ENCODE measurements around the gene TCF7L1. TPM values are rescaled to one million over a fixed set of nuclear protein-coding genes. Genes with fewer than 3 reads are reported as not detected.
A peak's percentile ranks its signal among the peaks of the same experiment; 100 is the strongest.

Gene TCF7L1
- total RNA-seq, 2 donors from 2014 or later: 0.12 TPM; not detected in 1

DNA sequence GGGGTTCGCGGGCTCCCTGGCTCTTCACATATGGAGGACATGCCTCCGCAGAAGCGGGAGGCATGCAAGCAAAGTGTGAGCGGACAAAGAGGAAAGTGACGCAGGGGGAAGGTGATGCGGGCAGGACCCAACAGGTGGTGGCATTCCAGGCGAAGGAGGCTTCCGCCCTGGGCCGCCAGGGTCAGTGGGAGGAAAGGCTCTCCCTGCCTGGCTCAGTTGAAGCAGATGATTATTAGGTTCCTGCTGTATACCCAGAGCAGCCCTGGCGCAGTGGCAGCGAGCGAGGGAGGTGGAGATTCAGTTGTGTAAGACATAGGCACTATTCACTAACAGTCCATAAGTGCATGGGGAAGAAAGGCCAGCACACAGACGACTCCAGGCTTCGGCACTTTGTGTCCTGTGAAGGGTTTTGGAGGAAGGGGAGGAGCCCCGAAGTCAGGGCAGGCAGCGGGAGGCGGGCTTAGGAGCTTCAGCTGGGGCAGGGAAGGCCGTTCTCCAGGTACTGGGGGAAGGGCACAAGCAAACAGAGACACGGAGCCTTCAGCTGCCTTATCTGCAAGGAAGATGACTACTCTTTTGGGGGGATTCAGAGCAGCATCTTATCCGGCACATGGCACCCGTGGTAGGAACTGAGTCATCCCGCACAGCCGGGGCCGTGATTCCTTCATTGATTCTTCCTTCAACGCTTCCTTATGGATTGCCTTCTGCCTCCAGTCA lies 104.8 kb downstream of the TCF7L1 start:
- no peak overlapping the region for H3K27ac Mint-ChIP-seq
- DNase-seq (no peak), ATAC-seq (no peak)
- H3K27me3 Mint-ChIP-seq: peaks cover 44% of the 10 kb centered on the region
- H3K4me1 Mint-ChIP-seq: peaks cover 10% of the 10 kb centered on the region
- no peaks in the 10 kb centered on the region for H3K9me3 ChIP-seq (ENCODE audit: control insufficient read depth, low read length, poor library complexity, severe bottlenecking)
- H3K4me3 Mint-ChIP-seq: no peak overlapping the region
- H3K36me3 Mint-ChIP-seq (ENCODE audit: low read depth): no peaks in the 10 kb centered on the region

DNA sequence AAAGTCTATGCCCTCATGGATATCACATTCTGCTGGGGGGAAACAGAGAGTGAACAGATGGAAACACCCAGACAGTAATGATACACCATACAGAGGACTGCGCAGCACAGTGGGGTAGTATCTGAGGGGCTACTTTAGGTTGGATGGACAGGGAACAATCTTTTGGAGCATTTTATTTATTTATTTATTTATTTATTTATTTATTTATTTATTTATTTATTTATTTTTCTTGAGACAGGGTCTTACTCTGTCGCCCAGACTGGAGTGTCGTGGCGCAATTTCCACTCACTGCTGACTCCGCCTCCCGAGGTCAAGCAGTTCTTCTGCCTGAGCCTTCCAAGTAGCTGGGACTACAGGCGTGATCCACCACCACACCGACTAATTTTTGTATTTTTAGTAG lies 105.4 kb downstream of the TCF7L1 start:
- no peak overlapping the region for H3K27ac Mint-ChIP-seq
- H3K27me3 Mint-ChIP-seq: peaks cover 50% of the 10 kb centered on the region
- ATAC-seq (no peak), DNase-seq (no peak)
- H3K36me3 Mint-ChIP-seq (ENCODE audit: low read depth): no peaks in the 10 kb centered on the region
- no peaks in the 10 kb centered on the region for H3K9me3 ChIP-seq (ENCODE audit: control insufficient read depth, low read length, poor library complexity, severe bottlenecking)
- no peak overlapping the region for H3K4me3 Mint-ChIP-seq
- peaks cover 10% of the 10 kb centered on the region for H3K4me1 Mint-ChIP-seq

DNA sequence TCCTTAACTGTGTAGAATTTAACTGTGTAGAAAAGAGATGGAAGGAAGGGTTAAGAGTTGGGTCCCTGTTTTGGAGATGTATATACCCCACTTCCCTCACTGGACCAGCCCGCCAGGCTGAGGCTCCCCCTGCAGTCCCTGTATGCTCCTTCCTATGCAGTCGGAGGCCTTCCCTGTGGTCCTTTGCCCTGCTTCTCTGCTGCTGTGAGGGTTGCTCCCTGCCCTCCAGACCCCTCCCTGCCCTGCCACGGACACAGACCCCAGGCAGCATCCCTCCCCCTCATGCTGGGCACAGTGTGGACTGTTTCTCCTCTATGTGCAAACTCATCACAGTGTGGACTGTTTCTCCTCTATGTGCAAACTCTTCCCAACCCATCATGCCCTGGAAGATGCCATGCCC lies 105.9 kb downstream of the TCF7L1 start:
- Mint-ChIP-seq H3K4me3 (no peak overlapping the region), H3K27me3 (peaks cover 55% of the 10 kb centered on the region), H3K36me3 (ENCODE audit: low read depth) (no peaks in the 10 kb centered on the region), H3K27ac (no peak overlapping the region), H3K4me1 (peaks cover 10% of the 10 kb centered on the region)
- no peak for DNase-seq
- no peak for ATAC-seq
- H3K9me3 ChIP-seq (ENCODE audit: control insufficient read depth, low read length, poor library complexity, severe bottlenecking): no peaks in the 10 kb centered on the region

DNA sequence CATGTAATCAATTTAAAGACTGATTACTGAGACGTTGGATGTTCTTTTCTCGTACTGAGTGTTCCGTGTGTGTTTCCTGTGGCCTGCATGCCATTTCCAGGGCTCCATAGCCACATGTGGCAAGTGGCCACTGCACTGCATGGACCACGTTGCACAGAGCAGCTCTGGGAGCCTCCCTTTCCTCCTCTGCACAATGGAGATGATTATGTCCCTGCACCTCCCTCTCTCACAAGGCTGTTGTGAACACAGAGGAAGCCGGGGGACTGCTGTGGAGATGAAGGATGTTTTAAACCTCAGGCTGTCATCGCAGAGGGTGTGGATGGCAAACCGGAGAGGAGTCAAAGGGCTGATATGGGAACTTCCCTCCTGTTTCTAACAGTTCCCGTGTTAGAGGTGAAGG lies 106.9 kb downstream of the TCF7L1 start:
- ATAC-seq (no peak), DNase-seq (no peak)
- no peak overlapping the region for H3K4me3 Mint-ChIP-seq
- H3K9me3 ChIP-seq (ENCODE audit: control insufficient read depth, low read length, poor library complexity, severe bottlenecking): no peaks in the 10 kb centered on the region
- peaks cover 55% of the 10 kb centered on the region for H3K27me3 Mint-ChIP-seq
- H3K27ac Mint-ChIP-seq: no peak overlapping the region
- peaks cover 4% of the 10 kb centered on the region for H3K36me3 Mint-ChIP-seq (ENCODE audit: low read depth)
- H3K4me1 Mint-ChIP-seq: peaks cover 10% of the 10 kb centered on the region

DNA sequence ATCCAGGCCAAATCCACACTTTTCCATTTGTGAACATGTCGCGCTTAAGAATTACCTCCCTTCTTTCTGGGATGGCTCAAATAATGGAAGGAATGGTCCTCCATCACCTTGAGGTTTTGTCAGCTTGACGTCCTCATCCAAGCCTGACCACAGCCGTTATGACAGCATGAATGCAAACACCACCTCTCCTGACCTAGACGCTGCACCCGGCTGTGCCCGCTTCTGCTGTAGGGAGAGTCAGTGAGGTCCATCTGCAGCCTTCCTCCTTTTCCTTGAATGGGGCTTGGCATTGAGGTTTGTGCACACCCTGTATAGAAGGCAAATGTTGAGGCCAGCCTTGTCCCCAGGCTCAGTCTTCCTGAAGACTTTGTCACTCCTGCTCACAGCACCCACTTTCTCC lies 109.1 kb downstream of the TCF7L1 start:
- no peak overlapping the region for H3K4me3 Mint-ChIP-seq
- ATAC-seq: no peak
- no peak for DNase-seq
- no peaks in the 10 kb centered on the region for H3K9me3 ChIP-seq (ENCODE audit: control insufficient read depth, low read length, poor library complexity, severe bottlenecking)
- no peak overlapping the region for H3K27ac Mint-ChIP-seq
- peaks cover 10% of the 10 kb centered on the region for H3K4me1 Mint-ChIP-seq
- peaks cover 48% of the 10 kb centered on the region for H3K27me3 Mint-ChIP-seq
- H3K36me3 Mint-ChIP-seq (ENCODE audit: low read depth): peaks cover 4% of the 10 kb centered on the region

DNA sequence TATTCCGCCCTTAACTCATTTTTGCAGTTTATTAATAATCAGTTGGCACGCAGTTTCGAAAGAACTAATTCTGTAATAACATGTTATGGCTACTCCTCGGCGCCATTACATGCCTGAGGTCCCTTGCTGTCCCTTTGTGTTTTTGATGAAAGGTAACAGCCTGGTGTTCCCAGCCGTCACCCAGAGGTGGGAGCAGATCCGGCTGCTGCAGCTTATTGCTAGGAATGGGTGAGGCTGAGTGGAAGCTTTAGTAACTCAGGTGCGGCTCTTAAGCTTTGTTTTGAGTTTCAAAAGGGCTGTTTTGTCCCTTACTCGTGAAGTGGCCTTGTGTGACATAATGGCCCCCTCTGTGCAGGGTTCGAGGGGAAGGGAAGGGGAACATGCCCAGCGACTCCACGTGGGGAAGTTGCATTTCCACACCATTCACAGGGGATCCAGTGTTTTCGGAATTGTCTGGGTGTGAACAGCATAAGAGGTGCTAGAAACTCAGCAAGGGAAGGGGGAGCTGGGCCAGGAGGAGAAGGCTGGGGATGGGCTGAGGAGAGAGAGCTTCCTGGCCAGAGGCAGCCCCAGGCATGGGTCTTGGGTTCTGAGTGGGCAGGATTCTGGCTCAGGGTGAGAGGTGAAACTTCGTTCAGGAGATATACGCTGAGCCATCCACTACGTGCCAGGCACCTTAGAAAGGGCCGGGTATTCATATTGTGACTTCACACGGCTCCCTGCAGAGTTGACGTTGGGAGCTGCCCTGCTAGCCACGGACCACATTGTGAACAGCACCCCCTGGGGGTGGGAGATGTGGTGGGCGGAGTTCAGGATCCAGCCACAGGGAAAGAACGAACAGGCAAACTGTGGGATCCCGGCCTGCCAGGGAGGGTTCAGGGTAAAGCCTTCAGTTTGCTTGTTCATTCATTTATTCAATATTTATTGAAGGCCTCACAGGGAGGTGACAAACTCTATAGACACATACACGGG lies 110.2 kb downstream of the TCF7L1 start:
- no peak overlapping the region for H3K4me3 Mint-ChIP-seq
- no peaks in the 10 kb centered on the region for H3K9me3 ChIP-seq (ENCODE audit: control insufficient read depth, low read length, poor library complexity, severe bottlenecking)
- H3K36me3 Mint-ChIP-seq (ENCODE audit: low read depth): peaks cover 4% of the 10 kb centered on the region
- no peak overlapping the region for H3K27ac Mint-ChIP-seq
- H3K27me3 Mint-ChIP-seq: peaks cover 37% of the 10 kb centered on the region
- ATAC-seq: no peak
- peaks cover 10% of the 10 kb centered on the region for H3K4me1 Mint-ChIP-seq
- DNase-seq: peak in 1 of 3 donors; percentile 10

DNA sequence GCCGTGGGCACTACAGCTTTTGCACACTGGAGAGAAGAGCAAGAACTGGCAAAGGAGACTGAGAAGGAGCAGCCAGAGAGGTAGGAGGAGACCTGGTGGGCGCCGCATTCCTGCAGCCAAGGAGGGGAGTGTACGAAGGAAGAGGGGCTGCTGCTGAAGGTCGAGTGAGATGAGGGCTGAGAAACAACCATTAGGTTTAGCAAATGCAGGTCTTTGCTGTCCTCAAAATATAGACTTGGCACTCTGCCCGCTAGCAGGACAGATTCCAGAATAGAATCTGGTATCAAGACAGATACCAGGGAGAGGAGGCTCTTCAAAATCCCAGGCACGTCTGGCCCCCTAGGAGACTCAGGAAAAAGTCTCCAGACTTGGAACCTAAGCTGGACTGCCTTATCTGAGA lies 111.6 kb downstream of the TCF7L1 start:
- Mint-ChIP-seq H3K36me3 (ENCODE audit: low read depth) (peaks cover 4% of the 10 kb centered on the region), H3K27ac (no peak overlapping the region), H3K4me3 (no peak overlapping the region), H3K27me3 (peaks cover 37% of the 10 kb centered on the region), H3K4me1 (peaks cover 10% of the 10 kb centered on the region)
- DNase-seq (no peak), ATAC-seq (no peak)
- H3K9me3 ChIP-seq (ENCODE audit: control insufficient read depth, low read length, poor library complexity, severe bottlenecking): no peaks in the 10 kb centered on the region

DNA sequence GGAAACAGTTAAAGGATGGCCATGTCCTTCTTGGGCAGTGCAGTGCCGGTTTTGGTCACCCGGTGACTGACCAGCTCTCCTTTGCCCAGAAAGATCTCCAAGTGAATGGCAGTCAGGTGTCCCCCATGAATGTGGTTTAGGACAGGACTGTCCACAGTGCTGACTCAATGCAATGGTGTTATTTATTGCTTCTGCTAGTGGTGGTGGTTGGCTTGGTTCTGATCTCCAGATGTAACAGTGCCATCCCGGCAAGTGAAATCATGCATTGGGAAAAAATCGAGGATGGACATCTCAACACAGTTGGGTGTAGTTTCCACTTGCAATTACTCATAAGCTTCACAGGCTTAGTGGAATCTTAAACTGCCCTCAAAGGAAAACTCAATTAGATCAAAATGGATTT lies 112.7 kb downstream of the TCF7L1 start:
- DNase-seq: no peak
- ATAC-seq: no peak
- H3K27ac Mint-ChIP-seq: no peak overlapping the region
- H3K4me1 Mint-ChIP-seq: peaks cover 5% of the 10 kb centered on the region
- no peaks in the 10 kb centered on the region for H3K9me3 ChIP-seq (ENCODE audit: control insufficient read depth, low read length, poor library complexity, severe bottlenecking)
- H3K27me3 Mint-ChIP-seq: peaks cover 37% of the 10 kb centered on the region
- peaks cover 4% of the 10 kb centered on the region for H3K36me3 Mint-ChIP-seq (ENCODE audit: low read depth)
- no peak overlapping the region for H3K4me3 Mint-ChIP-seq

DNA sequence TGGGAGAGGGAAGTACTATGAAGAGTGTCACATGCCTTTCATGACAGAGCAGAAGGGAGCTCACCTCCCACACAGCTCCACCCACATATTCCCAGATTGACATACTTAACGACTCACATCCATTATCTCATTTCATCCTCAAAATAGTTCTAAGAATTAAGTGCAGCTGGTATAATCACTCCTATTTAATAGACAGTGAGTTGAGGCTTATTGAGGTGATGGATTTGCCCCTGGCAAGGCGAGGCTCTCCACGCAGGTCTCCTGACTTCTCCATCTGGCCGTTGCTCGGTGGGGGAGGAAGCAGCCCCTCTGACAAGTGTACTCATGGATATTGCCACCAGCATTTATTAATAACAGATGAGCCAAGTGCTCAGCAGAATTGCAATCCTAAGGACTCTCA lies 113.2 kb downstream of the TCF7L1 start:
- peaks cover 37% of the 10 kb centered on the region for H3K27me3 Mint-ChIP-seq
- no peak for DNase-seq
- H3K36me3 Mint-ChIP-seq (ENCODE audit: low read depth): peaks cover 4% of the 10 kb centered on the region
- H3K4me3 Mint-ChIP-seq: no peak overlapping the region
- ATAC-seq: no peak
- H3K9me3 ChIP-seq (ENCODE audit: control insufficient read depth, low read length, poor library complexity, severe bottlenecking): no peaks in the 10 kb centered on the region
- H3K4me1 Mint-ChIP-seq: peaks cover 2% of the 10 kb centered on the region
- no peak overlapping the region for H3K27ac Mint-ChIP-seq

DNA sequence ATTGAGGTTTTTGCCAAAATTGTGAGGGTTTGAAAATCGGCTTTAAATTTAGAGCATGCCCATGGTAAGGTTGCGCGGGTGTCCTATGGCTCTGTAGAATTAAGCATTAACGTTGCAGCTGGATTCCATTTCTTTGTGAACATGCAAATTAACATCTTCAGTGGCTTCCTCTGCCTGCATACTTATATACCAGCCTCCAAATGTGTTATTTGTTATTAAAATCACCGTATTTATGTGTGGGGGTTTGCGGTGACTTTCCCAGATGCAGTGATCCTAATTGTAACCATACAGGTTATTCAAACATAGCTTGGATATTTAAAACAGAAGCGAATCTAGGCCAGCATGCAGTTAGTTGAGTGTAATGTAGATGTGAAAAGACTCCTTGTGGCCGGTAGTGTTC lies 114.4 kb downstream of the TCF7L1 start:
- Mint-ChIP-seq H3K27ac (no peak overlapping the region), H3K36me3 (ENCODE audit: low read depth) (peaks cover 4% of the 10 kb centered on the region), H3K4me3 (no peak overlapping the region), H3K4me1 (peaks cover 1% of the 10 kb centered on the region), H3K27me3 (peaks cover 34% of the 10 kb centered on the region)
- ATAC-seq: no peak
- no peaks in the 10 kb centered on the region for H3K9me3 ChIP-seq (ENCODE audit: control insufficient read depth, low read length, poor library complexity, severe bottlenecking)
- DNase-seq: no peak

DNA sequence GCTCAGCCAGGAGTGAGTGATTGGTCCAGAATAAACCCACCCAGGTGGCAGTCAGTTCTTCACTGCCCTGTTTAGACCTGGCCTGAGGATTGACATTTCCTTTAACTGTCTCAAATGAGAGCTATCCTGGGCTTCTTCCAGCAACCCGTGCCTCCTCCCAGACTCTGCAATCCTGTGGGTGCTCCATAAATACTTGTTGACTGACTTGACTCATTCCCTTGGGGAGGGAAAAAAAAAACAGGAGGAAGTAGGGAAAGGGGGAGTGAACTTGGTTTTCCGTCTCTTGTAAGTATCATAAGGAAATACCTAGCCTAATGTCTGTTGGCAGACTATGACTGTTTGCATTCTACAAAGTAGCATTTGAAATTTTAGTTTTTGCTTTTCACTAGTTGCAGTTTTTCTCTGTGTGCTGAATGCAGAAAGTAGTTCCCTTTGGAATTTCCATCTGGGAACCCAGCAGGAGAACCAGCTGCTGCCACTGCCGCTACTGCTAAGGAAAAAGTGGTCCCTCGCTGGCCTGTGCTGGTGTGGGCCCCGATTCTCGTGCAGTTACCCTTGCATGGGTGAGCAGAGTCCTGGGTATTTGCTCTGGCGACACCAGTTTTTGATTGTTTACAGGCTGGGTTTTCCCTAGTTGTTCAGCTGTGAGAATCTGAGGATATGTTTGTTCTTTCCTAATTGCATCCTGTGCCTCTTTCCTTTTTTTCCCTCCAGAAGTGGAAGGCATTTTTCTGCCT lies 115.7 kb downstream of the TCF7L1 start:
- no peaks in the 10 kb centered on the region for H3K9me3 ChIP-seq (ENCODE audit: control insufficient read depth, low read length, poor library complexity, severe bottlenecking)
- Mint-ChIP-seq H3K4me3 (no peak overlapping the region), H3K4me1 (no peaks in the 10 kb centered on the region), H3K27ac (no peak overlapping the region), H3K27me3 (peaks cover 21% of the 10 kb centered on the region), H3K36me3 (ENCODE audit: low read depth) (peaks cover 4% of the 10 kb centered on the region)
- no peak for ATAC-seq
- DNase-seq: no peak

DNA sequence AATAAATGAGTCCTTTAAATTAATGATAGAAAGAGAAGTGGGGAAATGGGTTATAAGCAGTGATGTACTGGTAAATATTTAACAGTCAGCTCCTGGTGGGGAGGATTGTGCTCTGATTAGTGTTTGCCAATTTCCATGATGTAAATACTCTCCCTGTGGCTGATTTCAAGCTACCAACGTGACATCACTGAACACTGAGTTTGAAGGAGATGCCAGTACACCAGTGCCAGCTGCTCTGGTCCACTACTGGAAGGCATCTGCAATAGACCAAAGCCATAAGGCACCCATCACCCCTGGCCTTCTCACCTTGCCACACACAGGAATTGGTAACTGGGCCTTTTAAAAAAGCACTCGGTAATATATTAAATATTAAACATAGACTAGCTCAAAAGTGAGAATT lies 116.9 kb downstream of the TCF7L1 start:
- Mint-ChIP-seq H3K4me1 (no peaks in the 10 kb centered on the region), H3K36me3 (ENCODE audit: low read depth) (no peaks in the 10 kb centered on the region), H3K27me3 (peaks cover 14% of the 10 kb centered on the region), H3K4me3 (no peak overlapping the region), H3K27ac (no peak overlapping the region)
- DNase-seq: no peak
- H3K9me3 ChIP-seq (ENCODE audit: control insufficient read depth, low read length, poor library complexity, severe bottlenecking): no peaks in the 10 kb centered on the region
- no peak for ATAC-seq

DNA sequence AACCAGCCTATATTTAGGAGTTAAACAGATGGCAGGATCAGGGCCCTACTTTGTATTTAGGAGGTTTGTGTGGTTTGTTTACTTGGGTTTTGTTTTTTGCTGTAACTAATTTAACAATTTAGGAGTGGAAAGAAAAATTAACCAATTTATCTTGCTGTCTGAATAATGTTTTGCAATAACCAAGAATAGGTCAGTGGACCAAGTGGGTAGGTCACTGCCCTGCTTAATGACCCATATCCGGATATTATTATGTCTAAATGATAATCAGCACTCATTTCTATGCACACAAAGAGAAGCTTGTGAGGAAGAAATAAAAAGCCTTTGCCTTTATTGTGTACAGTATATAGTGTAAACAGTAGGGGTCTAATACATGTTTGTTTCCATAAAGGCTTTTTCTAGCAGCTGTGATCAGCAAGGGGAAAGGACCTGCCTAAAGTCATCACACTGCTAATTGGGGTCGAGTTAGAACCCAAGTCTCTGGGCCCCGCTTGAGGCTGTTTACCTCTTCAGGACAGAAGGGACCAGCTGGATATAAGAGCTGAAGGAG lies 118.0 kb downstream of the TCF7L1 start:
- Mint-ChIP-seq H3K27me3 (peaks cover 10% of the 10 kb centered on the region), H3K36me3 (ENCODE audit: low read depth) (no peaks in the 10 kb centered on the region), H3K4me1 (no peaks in the 10 kb centered on the region), H3K27ac (no peak overlapping the region), H3K4me3 (no peak overlapping the region)
- ATAC-seq (no peak), DNase-seq (no peak)
- no peaks in the 10 kb centered on the region for H3K9me3 ChIP-seq (ENCODE audit: control insufficient read depth, low read length, poor library complexity, severe bottlenecking)
